ENCODE results near the gene RALGAPA2. TPM values are rescaled to one million over a fixed set of nuclear protein-coding genes. Genes with fewer than 3 reads are reported as not detected.

The RALGAPA2 gene
- total and polyA plus RNA-seq, 2 experiments from 2014 or later = 13.1 to 43.4 TPM

- Mint-ChIP-seq H3K4me1 (no peaks in the 10 kb centered on the region), H3K4me3 (no peak overlapping the region), H3K27ac (no peak overlapping the region), H3K36me3 (ENCODE audit: low read depth) (peaks cover 18% of the 10 kb centered on the region; the same call in 2 of the 3 replicates), H3K9me3 (peaks cover 11% of the 10 kb centered on the region; the same call in 2 of the 3 replicates), H3K27me3 (ENCODE audit: insufficient read depth, low read depth, poor library complexity) (peaks cover 2% of the 10 kb centered on the region)
- no peaks in the 10 kb centered on the region for H3K27me3 ChIP-seq (ENCODE audit: insufficient read depth)
- ATAC-seq = no peak
- peaks cover 6% of the 10 kb centered on the region; the same call in 1 of the 2 replicates for H3K36me3 ChIP-seq (ENCODE audit: insufficient read depth)
- no peak overlapping the region for H2AFZ ChIP-seq
- no peak for DNase-seq (ENCODE audit: low spot score)
- H3F3A ChIP-seq (replicated peaks; ENCODE audit: low read depth) = no peaks in the 10 kb centered on the region
- H3K4me3 ChIP-seq = no peak overlapping the region
- H3K9me2 ChIP-seq (ENCODE audit: insufficient read depth) = no peaks in the 10 kb centered on the region
- no peak overlapping the region for H3K27ac ChIP-seq (ENCODE audit: low read depth)
- H3K4me1 ChIP-seq (ENCODE audit: insufficient read depth) = no peaks in the 10 kb centered on the region
- TF ChIP-seq STAT1 (IDR thresholded peaks at IDR 0.05; ENCODE audit: unreplicated experiment) = no peak
- no peaks in the 10 kb centered on the region for H4K20me1 ChIP-seq (replicated peaks; ENCODE audit: insufficient read depth)
- H3K4me2 ChIP-seq = no peak overlapping the region
- no peaks in the 10 kb centered on the region for H3K79me2 ChIP-seq (replicated peaks; ENCODE audit: insufficient read depth)
Measured at GRCh38 chr20:20553541-20553940, 158.9 kb downstream of the RALGAPA2 start.

- no peaks in the 10 kb centered on the region for H3K4me1 Mint-ChIP-seq
- H3K27ac Mint-ChIP-seq = no peak overlapping the region
- no peak for DNase-seq (ENCODE audit: low spot score)
- H3K4me1 ChIP-seq (ENCODE audit: insufficient read depth) = no peaks in the 10 kb centered on the region
- TF ChIP-seq ZNF331 (CRISPR knock-in tag; IDR thresholded peaks at IDR 0.05; ENCODE audit: low read depth) (no peak), ZNF114 (CRISPR knock-in tag; IDR thresholded peaks at IDR 0.05) (no peak), ZNF462 (CRISPR knock-in tag; IDR thresholded peaks at IDR 0.05) (no peak), REST (IDR thresholded peaks at IDR 0.05; ENCODE audit: unreplicated experiment) (no peak), POLR2AphosphoS5 (IDR thresholded peaks at IDR 0.05; ENCODE audit: low read depth) (no peak), NANOG (IDR thresholded peaks at IDR 0.05; ENCODE audit: borderline replicate concordance) (no peak), JUNB (IDR thresholded peaks at IDR 0.05; ENCODE audit: unreplicated experiment) (no peak), EZH2phosphoT487 (IDR thresholded peaks at IDR 0.05; ENCODE audit: unreplicated experiment) (no peak)
- H3K36me3 ChIP-seq (ENCODE audit: insufficient read depth) = peaks cover 6% of the 10 kb centered on the region; the same call in 1 of the 2 replicates
- no peak overlapping the region for H3K4me2 ChIP-seq
- no peaks in the 10 kb centered on the region for H3K27me3 ChIP-seq (ENCODE audit: insufficient read depth)
- no peaks in the 10 kb centered on the region for H3F3A ChIP-seq (replicated peaks; ENCODE audit: low read depth)
- H3K27ac ChIP-seq (ENCODE audit: low read depth) = no peak overlapping the region
- ATAC-seq = no peak
- no peak overlapping the region for H3K4me3 ChIP-seq
- no peaks in the 10 kb centered on the region for H3K9me2 ChIP-seq (ENCODE audit: insufficient read depth)
- no peak overlapping the region for H2AFZ ChIP-seq
- H3K79me2 ChIP-seq (replicated peaks; ENCODE audit: insufficient read depth) = no peaks in the 10 kb centered on the region
- H3K9me3 Mint-ChIP-seq = peaks cover 11% of the 10 kb centered on the region; the same call in 2 of the 3 replicates
- H3K27me3 Mint-ChIP-seq (ENCODE audit: insufficient read depth, low read depth, poor library complexity) = peaks cover 2% of the 10 kb centered on the region
- peaks cover 18% of the 10 kb centered on the region; the same call in 2 of the 3 replicates for H3K36me3 Mint-ChIP-seq (ENCODE audit: low read depth)
- no peak overlapping the region for H3K4me3 Mint-ChIP-seq
- H4K20me1 ChIP-seq (replicated peaks; ENCODE audit: insufficient read depth) = no peaks in the 10 kb centered on the region
Measured at GRCh38 chr20:20552076-20552475, 160.4 kb downstream of the RALGAPA2 start.
